A549 (cell line): ENCODE data around the gene MPPE1.

ENCODE experiments used
- CHD2 ChIP-seq: fragments of 150-350 bp; IDR thresholded peaks from 2 replicates; pipeline ENCODE4 v1.6.1; 2014; ENCODE audit warnings: low read length; ENCODE audit not compliant: partially characterized antibody
- HDAC2 ChIP-seq: fragments of 200-600 bp; sonication (generic); IDR thresholded peaks from 2 replicates; pipeline ENCODE4 v1.6.1; 2016
- JUNB ChIP-seq: fragments of >200 bp; sonication (Bioruptor Twin); formaldehyde crosslinking; IDR thresholded peaks from 2 replicates; pipeline ENCODE4 v1.6.1; 2016
- PBX3 ChIP-seq: IDR thresholded peaks from 2 replicates; pipeline ENCODE4 v1.6.1; 2012
- PHF8 ChIP-seq: fragments of 200-600 bp; sonication (generic); IDR thresholded peaks from 2 replicates; pipeline ENCODE4 v1.6.1; 2016; ENCODE audit warnings: low read depth, mild to moderate bottlenecking, antibody characterized with exemption, moderate library complexity, borderline replicate concordance
- POLR2A ChIP-seq: IDR thresholded peaks from 2 replicates; pipeline ENCODE4 v1.6.1; 2012; ENCODE audit warnings: mild to moderate bottlenecking, low read length
- POLR2AphosphoS2 ChIP-seq: conservative IDR thresholded peaks from 2 replicates; pipeline ENCODE4 v1.6.1; 2012; ENCODE audit warnings: low read length, improper control_type of control experiment, inconsistent platforms
- RAD21 ChIP-seq, 2 experiments: fragments of >200 bp in 1 of 2; sonication (Bioruptor Twin) in 1 of 2; formaldehyde crosslinking in 1 of 2; IDR thresholded peaks in 1 of 2; conservative IDR thresholded peaks in 1 of 2; 2 replicates in 1 of 2; 3 replicates in 1 of 2; pipeline ENCODE4 v1.6.1; 2012 to 2018; ENCODE audit warnings: inconsistent platforms in 1 of 2
- RCOR1 ChIP-seq: fragments of 150-350 bp; IDR thresholded peaks from 2 replicates; pipeline ENCODE4 v1.6.1; 2014; ENCODE audit warnings: antibody characterized with exemption, low read length, low read depth
- RFX5 ChIP-seq: fragments of 450-650 bp; IDR thresholded peaks from 2 replicates; pipeline ENCODE4 v1.7.1; 2014; ENCODE audit warnings: antibody characterized with exemption, mild to moderate bottlenecking, moderate library complexity
- USF2 ChIP-seq: fragments of 450-650 bp; IDR thresholded peaks from 2 replicates; pipeline ENCODE4 v1.6.1; 2014; ENCODE audit warnings: antibody characterized with exemption
- TF ChIP-seq, protein P1 (sequence below): fragments of >200 bp; sonication (Bioruptor Twin); formaldehyde crosslinking; IDR thresholded peaks from 3 replicates; pipeline ENCODE4 v1.5.1; 2016

DNA sequence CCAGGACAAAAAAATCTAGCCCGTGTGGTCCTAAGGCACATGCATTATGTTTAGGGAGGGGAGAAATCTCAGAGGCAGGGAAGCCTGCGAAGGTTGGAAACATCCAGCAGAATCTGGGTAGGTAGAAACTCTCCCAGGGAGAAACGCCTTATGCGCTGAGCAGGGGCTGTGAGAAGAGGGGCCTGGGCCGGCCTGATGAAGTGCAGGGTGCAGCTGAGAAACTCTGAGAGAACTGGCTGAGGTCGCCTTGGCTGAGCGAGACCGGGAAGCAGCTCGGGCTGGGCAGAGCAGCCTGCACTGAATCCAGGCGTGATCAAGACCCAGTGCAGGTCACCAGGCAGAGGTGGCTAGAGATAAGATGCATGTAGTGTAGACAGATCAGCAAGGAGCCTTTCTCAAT lies 41.8 kb downstream of the MPPE1 start:
- TF ChIP-seq, protein P1, sequence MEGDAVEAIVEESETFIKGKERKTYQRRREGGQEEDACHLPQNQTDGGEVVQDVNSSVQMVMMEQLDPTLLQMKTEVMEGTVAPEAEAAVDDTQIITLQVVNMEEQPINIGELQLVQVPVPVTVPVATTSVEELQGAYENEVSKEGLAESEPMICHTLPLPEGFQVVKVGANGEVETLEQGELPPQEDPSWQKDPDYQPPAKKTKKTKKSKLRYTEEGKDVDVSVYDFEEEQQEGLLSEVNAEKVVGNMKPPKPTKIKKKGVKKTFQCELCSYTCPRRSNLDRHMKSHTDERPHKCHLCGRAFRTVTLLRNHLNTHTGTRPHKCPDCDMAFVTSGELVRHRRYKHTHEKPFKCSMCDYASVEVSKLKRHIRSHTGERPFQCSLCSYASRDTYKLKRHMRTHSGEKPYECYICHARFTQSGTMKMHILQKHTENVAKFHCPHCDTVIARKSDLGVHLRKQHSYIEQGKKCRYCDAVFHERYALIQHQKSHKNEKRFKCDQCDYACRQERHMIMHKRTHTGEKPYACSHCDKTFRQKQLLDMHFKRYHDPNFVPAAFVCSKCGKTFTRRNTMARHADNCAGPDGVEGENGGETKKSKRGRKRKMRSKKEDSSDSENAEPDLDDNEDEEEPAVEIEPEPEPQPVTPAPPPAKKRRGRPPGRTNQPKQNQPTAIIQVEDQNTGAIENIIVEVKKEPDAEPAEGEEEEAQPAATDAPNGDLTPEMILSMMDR = no peak
- TF ChIP-seq HDAC2 (no peak), RFX5 (no peak), POLR2A (no peak), PBX3 (no peak), POLR2AphosphoS2 (no peak), RCOR1 (no peak), PHF8 (no peak), RAD21 (conservative IDR thresholded peaks at IDR 0.05 in 1 of 2, IDR thresholded peaks at IDR 0.05 in 1 of 2) (no peak), USF2 (no peak), JUNB (no peak), CHD2 (no peak)
